GM21367 (cell line): ENCODE results near the gene GMFB.

ENCODE experiments used
- ATAC-seq: cut with Tn5 transposase; IDR thresholded peaks from one replicate; pipeline ENCODE4 v1.9.1; 2021; ENCODE audit not compliant: unreplicated experiment

The GMFB gene

GRCh38 chr14:54493293-54493692, 4.5 kb upstream of the GMFB start:
- no peak for ATAC-seq

- ATAC-seq = no peak
Measured at GRCh38 chr14:54490445-54491175, 1.8 kb upstream of the GMFB start.

- no peak for ATAC-seq
Measured at GRCh38 chr14:54489731-54490444, 1.1 kb upstream of the GMFB start.

- no peak for ATAC-seq
Measured at GRCh38 chr14:54489318-54489683, 521 bp upstream of the GMFB start.

- peak; percentile 12 for ATAC-seq
Measured at GRCh38 chr14:54488318-54488645, 498 bp downstream of the GMFB start.

- ATAC-seq = no peak
Measured at GRCh38 chr14:54487771-54488170, 1.0 kb downstream of the GMFB start.

- no peak for ATAC-seq
Measured at GRCh38 chr14:54486685-54487084, 2.1 kb downstream of the GMFB start.

GRCh38 chr14:54483846-54484245, 4.9 kb downstream of the GMFB start:
- ATAC-seq = no peak

- ATAC-seq = no peak
Measured at GRCh38 chr14:54483073-54483745, 5.6 kb downstream of the GMFB start.

- ATAC-seq = no peak
Measured at GRCh38 chr14:54481695-54482094, 7.1 kb downstream of the GMFB start.

GRCh38 chr14:54480830-54481562, 7.8 kb downstream of the GMFB start:
- no peak for ATAC-seq

GRCh38 chr14:54478636-54479215, 10.1 kb downstream of the GMFB start:
- ATAC-seq = no peak

GRCh38 chr14:54475911-54476310, 12.9 kb downstream of the GMFB start:
- ATAC-seq = no peak

GRCh38 chr14:54475187-54475899, 13.4 kb downstream of the GMFB start:
- ATAC-seq = no peak

GRCh38 chr14:54474232-54474793, 14.5 kb downstream of the GMFB start:
- ATAC-seq = no peak

- no peak for ATAC-seq
Measured at GRCh38 chr14:54472315-54472714, 16.5 kb downstream of the GMFB start.

GRCh38 chr14:54471641-54472040, 17.1 kb downstream of the GMFB start:
- no peak for ATAC-seq

GRCh38 chr14:54470701-54471100, 18.1 kb downstream of the GMFB start:
- no peak for ATAC-seq

GRCh38 chr14:54467280-54467679, 21.5 kb downstream of the GMFB start:
- no peak for ATAC-seq

GRCh38 chr14:54465654-54466053, 23.1 kb downstream of the GMFB start:
- no peak for ATAC-seq
